Lower leg skin (tissue), 4 donors: ENCODE data around the gene C13orf46. TPM values are rescaled to one million over a fixed set of nuclear protein-coding genes. Genes with fewer than 3 reads are reported as not detected.

Experiments
- DNase-seq, 2 donors: peaks; one replicate each; pipeline ENCODE4 v3.0.0-alpha.2; 2019; ENCODE audit warnings: low spot score in 2 of 2
- H3K4me3 ChIP-seq: fragments of 200-600 bp; sonication (generic); 2 replicates; pipeline ENCODE4 v1.5.1; 2017; ENCODE audit warnings: mild to moderate bottlenecking, low read depth; ENCODE audit not compliant: poor library complexity, severe bottlenecking
- CTCF ChIP-seq, 3 donors: fragments of 450-650 bp; IDR thresholded peaks; one replicate each; pipeline ENCODE4 v1.5.1; 2016; ENCODE audit warnings: antibody characterized with exemption in 3 of 3, mild to moderate bottlenecking in 3 of 3, moderate library complexity in 2 of 3
- POLR2A ChIP-seq, 2 donors: fragments of 450-650 bp; IDR thresholded peaks; one replicate each; pipeline ENCODE4 v1.6.1; 2016 to 2017; ENCODE audit warnings: antibody characterized with exemption in 2 of 2, mild to moderate bottlenecking in 1 of 2, moderate library complexity in 1 of 2
- WGBS, 2 donors: methylation state at CpG; one replicate each; pipeline ENCODE4 v1.1.5; 2018; 5-methylcytosine and 5-hydroxymethylcytosine counted together
- intact Hi-C: fragments of 100-400 bp; cut with DNase I; formaldehyde crosslinking; loops from one replicate; pipeline ENCODE4 v1.15.0; 2023; ENCODE audit warnings: low total_unique reads
- total RNA-seq, 4 donors: library from RNA; depleted of rRNA; stranded (reverse); fragments of >200 nt; gene quantifications; one replicate each; pipeline ENCODE4 v1.1.0, GENCODE V29; 2016

The C13orf46 gene
- total RNA-seq, 4 donors from 2014 or later = 0.13 to 1.4 (median 0.13) TPM; not detected in 1

- WGBS, 2 donors = 84 to 92% methylated on average over 9 of the region's 9 CpGs
- DNase-seq = peak in 1 of 2 donors; percentile 2
- TF ChIP-seq CTCF (IDR thresholded peaks at IDR 0.05) = no peak
- no peak for TF ChIP-seq POLR2A (IDR thresholded peaks at IDR 0.05)
- intact Hi-C loops = no loop called here
- no peak overlapping the region for H3K4me3 ChIP-seq
These were observed 70.0 kb downstream of the C13orf46 start for GRCh38 chr13:113903912-113904311.

Other genes starting within 250 kb of the C13orf46 start
- gene TMEM255B, start 214.8 kb downstream of the C13orf46 start, total RNA-seq = 1 to 10 TPM; 2.0 to 4.8 (median 3.4) TPM
- gene GAS6, start 110.0 kb downstream of the C13orf46 start, total RNA-seq = 100 to 1,000 TPM; 176 to 307 (median 213) TPM
- 10 to 100 TPM; 12.9 to 30.5 (median 24.2) TPM for gene RASA3, start 158.5 kb upstream of the C13orf46 start, total RNA-seq
- gene CFAP97D2, start 205.2 kb upstream of the C13orf46 start, total RNA-seq = not detected